Hematopoietic multipotent progenitor cell treated with erythropoietin and hydrocortisone succinate and interleukin-3 and kit ligand, for 17 days (in vitro differentiated cells): ENCODE results near the gene ING4.

Source experiments
- DNase-seq: peaks from one replicate; pipeline ENCODE4 v3.0.0-alpha.2; 2015; ENCODE audit warnings: low spot score

The ING4 gene

DNA sequence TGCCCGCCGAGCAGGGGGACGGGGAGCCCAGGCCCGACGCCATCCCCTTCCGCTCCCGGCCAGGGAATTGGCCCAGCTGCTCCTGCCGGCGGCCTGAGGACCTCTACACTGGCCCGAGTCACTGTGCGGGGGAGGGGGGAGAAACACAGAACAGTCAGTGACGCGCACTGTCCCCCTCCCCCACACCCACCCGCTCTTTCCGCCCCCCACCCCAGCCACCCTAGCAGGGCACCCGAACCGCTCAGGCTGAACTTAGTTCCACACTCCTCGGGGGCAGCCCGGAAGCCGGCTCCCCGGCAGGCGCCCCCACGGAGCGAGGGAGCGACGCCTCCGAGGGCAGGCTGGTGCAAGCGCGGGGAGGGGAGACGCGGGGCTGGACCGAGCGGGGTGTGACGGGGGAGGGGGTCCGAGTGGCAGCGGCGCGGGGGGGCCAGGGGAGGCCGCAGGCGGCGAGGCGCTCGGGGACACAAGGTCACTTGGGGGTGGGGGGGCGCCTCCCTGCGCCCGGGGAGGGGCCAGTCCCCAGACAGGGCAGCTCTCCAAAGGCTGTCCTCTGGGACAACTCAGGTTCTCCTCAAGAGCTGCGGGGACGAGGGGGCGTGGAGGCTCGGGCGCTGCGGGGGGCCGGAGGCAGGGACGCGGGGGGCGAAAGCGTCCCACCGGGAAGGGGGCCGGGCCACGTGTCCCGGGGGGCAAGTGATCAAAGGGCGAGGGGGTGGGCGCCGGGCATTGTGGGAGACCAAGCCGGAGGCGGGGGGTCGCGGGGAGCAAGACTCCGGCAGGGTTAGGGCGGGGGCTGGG is 56.4 kb downstream of the ING4 start:
- DNase-seq = peak; percentile 28

DNA sequence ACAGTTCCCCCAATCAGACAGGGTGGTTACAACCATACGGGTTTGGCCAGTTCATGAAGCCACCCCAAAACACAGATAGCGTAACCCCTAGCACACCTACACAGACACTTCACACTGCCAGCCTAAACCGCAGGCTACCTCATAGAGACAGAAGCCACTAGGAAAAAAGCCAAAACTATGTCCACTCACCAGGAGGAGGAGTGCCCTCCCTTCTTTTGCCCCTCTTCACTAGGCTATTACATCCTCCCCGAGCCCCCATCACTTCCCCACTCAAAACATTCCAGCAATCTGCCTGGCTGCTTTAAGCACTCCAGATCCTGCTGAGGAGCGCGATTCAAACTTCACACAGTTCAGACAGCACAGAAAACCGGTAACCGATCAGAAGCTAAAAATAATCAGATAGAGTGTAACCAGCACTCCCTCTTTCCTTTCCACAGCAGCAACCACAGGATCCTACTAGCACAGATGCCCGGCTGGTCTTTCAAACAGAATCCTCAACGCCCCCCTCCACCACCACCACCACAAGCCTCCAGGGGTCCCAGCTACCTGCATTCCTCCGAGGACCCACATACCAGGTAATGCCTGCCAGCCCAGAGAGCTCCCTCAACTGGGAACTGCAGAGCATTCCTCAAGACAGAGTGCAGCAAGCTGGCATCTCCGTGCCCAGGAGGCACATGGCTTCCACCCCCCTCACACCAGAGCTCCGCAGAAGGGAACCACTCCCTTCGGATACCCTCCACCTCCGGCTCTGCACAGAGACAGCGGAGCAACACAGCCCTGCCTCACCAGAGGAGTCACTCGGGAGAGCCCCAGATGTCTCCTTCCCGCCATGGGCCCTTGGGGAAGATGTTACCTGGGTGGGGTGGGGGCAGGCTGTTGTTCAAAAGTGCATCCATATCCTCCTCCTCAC is 57.2 kb downstream of the ING4 start:
- peak; percentile 27 for DNase-seq

DNA sequence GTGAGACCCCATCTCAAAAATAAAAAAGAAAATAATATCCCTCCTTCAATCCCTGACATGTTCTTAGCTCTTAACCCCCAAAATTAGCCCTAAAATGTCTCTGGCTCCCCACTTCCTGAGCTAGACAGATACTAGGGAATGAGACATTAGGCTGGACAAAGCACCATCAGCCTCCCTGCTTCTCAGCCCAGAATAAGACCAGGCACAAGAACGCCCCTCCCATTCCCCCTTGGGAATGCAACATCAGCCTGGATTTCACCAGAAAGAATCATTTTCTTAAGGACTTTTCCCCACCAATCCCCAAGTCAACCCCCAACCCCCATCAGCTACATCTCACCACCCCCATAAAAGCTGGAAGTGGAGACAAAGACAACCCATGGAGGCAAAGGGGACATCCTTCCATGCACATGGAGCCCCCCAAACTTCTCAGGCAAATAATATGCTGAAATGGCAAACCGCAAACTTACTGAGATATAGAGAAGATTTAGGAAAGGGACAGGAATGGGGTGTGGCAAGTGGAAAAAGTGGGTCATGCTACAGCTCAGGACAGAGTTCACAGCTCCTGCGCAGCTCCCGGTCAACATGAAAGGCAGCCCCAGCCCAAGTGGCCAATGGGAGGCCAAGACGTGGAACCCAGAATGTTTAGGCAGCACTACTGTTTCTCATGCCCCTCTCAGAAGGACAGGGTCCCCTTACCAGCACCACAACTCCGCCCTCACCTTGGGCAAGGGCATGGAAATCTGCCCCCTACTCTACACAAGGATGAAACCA is 58.5 kb downstream of the ING4 start:
- no peak for DNase-seq

DNA sequence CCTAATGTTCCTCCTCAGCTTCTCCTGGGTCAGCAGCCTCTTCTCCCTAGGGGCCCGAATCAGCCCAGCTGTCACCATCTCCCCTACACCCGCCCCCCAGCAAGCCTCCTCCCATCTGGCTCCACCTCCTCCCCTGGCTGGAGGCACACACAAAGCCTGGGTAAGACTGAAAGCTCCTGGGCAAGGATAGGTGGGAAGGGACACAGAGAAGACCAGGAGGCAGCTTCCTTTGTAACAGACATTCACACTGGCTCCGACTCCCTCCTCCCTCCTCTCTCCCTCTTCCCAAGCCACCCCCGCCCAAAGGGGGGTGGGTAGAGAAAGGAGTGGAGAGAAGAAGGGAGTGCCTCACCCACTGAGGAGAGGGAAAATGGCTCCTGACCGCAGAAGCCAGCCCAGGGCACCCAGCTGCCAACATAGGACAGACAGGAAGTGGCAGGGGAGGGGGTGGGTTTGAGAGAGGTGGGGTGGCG is 59.8 kb downstream of the ING4 start:
- no peak for DNase-seq

DNA sequence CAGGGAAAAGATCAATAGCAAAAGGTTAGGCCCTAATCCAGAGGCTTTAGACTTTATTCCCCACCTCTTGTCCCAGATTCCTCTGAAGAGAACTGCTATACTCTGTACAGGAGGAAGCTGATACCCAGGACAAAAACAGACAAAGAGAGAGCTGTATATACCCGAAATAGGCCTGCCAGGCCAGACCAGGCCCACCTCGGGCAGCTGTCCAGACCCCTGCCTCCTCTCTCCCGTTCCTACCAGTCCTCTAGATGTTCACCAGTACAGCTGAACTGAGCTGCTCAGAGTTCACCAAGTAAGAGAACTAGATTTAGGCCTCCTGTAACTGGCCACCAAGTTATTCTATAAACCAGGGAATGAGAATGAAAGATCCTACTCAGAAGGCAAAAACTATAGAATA is 60.4 kb downstream of the ING4 start:
- no peak for DNase-seq
